Ishikawa (cell line): Measurements from ENCODE around the gene CTTNBP2NL.

Experiments
- CEBPB ChIP-seq: IDR thresholded peaks from 2 replicates; pipeline ENCODE4 v1.6.1; 2012
- CREB1 ChIP-seq: IDR thresholded peaks from 2 replicates; pipeline ENCODE4 v1.6.1; 2012; ENCODE audit warnings: low read depth
- EGR1 ChIP-seq: IDR thresholded peaks from 2 replicates; pipeline ENCODE4 v1.6.1; 2012
- EP300 ChIP-seq: IDR thresholded peaks from 2 replicates; pipeline ENCODE4 v1.6.1; 2012; ENCODE audit warnings: borderline replicate concordance
- FOXM1 ChIP-seq: IDR thresholded peaks from 2 replicates; pipeline ENCODE4 v1.6.1; 2012; ENCODE audit warnings: low read depth, borderline replicate concordance
- MAX ChIP-seq: IDR thresholded peaks from 2 replicates; pipeline ENCODE4 v1.6.1; 2012
- NFIC ChIP-seq: IDR thresholded peaks from 2 replicates; pipeline ENCODE4 v1.6.1; 2012
- RAD21 ChIP-seq: IDR thresholded peaks from 2 replicates; pipeline ENCODE4 v1.6.1; 2012; ENCODE audit warnings: low read depth
- REST ChIP-seq: IDR thresholded peaks from 2 replicates; pipeline ENCODE4 v1.6.1; 2012; ENCODE audit warnings: low read depth, mild to moderate bottlenecking
- TAF1 ChIP-seq: IDR thresholded peaks from 2 replicates; pipeline ENCODE4 v1.6.1; 2012; ENCODE audit warnings: low read depth, mild to moderate bottlenecking
- TCF12 ChIP-seq: IDR thresholded peaks from 2 replicates; pipeline ENCODE4 v1.6.1; 2012; ENCODE audit warnings: low read depth
- TEAD4 ChIP-seq: IDR thresholded peaks from 2 replicates; pipeline ENCODE4 v1.6.1; 2012
- USF1 ChIP-seq: IDR thresholded peaks from 2 replicates; pipeline ENCODE4 v1.6.1; 2012
- YY1 ChIP-seq: IDR thresholded peaks from 2 replicates; pipeline ENCODE4 v1.6.1; 2012; ENCODE audit warnings: low read depth
- ZBTB7A ChIP-seq: IDR thresholded peaks from 2 replicates; pipeline ENCODE4 v1.6.1; 2012; ENCODE audit warnings: low read depth

CTTNBP2NL gene

GRCh38 chr1:112446411-112446810 is 50.4 kb downstream of the CTTNBP2NL start:
- TF ChIP-seq FOXM1, result no peak
- TF ChIP-seq REST, result no peak
- no peak for TF ChIP-seq MAX
- no peak for TF ChIP-seq EP300
- no peak for TF ChIP-seq TAF1
- TF ChIP-seq EGR1, result no peak
- TF ChIP-seq TCF12, result no peak
- TF ChIP-seq CEBPB, result no peak
- TF ChIP-seq RAD21, result no peak

GRCh38 chr1:112448904-112449629 is 53.1 kb downstream of the CTTNBP2NL start:
- TF ChIP-seq RAD21 (no peak), TAF1 (no peak), TEAD4 (no peak), TCF12 (no peak), EGR1 (no peak), ZBTB7A (no peak), CREB1 (no peak), YY1 (no peak), REST (no peak), USF1 (no peak), FOXM1 (no peak), EP300 (no peak), CEBPB (no peak), MAX (no peak), NFIC (no peak)

GRCh38 chr1:112449630-112449983 is 53.6 kb downstream of the CTTNBP2NL start:
- TF ChIP-seq TAF1, result no peak

- TF ChIP-seq REST, result no peak
- no peak for TF ChIP-seq FOXM1
These were observed 54.8 kb downstream of the CTTNBP2NL start for GRCh38 chr1:112450773-112451172.

- no peak for TF ChIP-seq ZBTB7A
- no peak for TF ChIP-seq RAD21
These were observed 57.9 kb downstream of the CTTNBP2NL start for GRCh38 chr1:112453876-112454275.

- TF ChIP-seq ZBTB7A, result no peak
- no peak for TF ChIP-seq EP300
These were observed 58.3 kb downstream of the CTTNBP2NL start for GRCh38 chr1:112454316-112454715.
